Endothelial cell of umbilical vein (primary cell): ENCODE data around the gene TGM1. TPM values are rescaled to one million over a fixed set of nuclear protein-coding genes. Genes with fewer than 3 reads are reported as not detected.

Experiments
- BruUV-seq: library from RNA; stranded (reverse); fragments of 400-500 nt; replicated peaks from 2 replicates; lab custom pipeline; 2021; lab: Mats Ljungman, UMichigan
- CTCF ChIA-PET: fragments of 300-600, 350-600 bp; sonication (Branson Sonifier 250); formaldehyde crosslinking; loops from one replicate; lab custom pipeline; 2021; ENCODE audit warnings: antibody characterized with exemption, inconsistent platforms; lab: Charles Lee
- POLR2A ChIA-PET: fragments of 300-600, 350-600 bp; sonication (Branson Sonifier 250); formaldehyde crosslinking; loops from one replicate; lab custom pipeline; 2021; ENCODE audit warnings: antibody characterized with exemption, inconsistent platforms; lab: Charles Lee
- DNase-seq: peaks from one replicate; pipeline ENCODE4 v3.0.0-alpha.2; 2011; ENCODE audit warnings: low read depth, low spot score
- FAIRE-seq: peaks from 2 replicates; lab custom pipeline; 2011; peaks lifted over from hg19 to GRCh38; lab: Jason Lieb, UNC
- H2AFZ ChIP-seq: 2 replicates; pipeline ENCODE4 v1.6.0; 2012; ENCODE audit warnings: low read depth, low read length, control low read depth, inconsistent platforms
- H3K27ac ChIP-seq: 2 replicates; pipeline ENCODE4 v1.5.1; 2011; ENCODE audit warnings: low read depth, mild to moderate bottlenecking, control low read depth, low read length, moderate library complexity; ENCODE audit not compliant: insufficient read depth
- H3K27me3 ChIP-seq, 2 experiments: 2 replicates each; pipeline versions ENCODE4 v1.6.0 to v1.6.1; 2011; ENCODE audit warnings: low read length in 2 of 2, mixed read lengths in 1 of 2; ENCODE audit not compliant: control insufficient read depth in 2 of 2, insufficient read depth in 2 of 2
- H3K36me3 ChIP-seq, 2 experiments: 2 replicates in 1 of 2; 3 replicates in 1 of 2; pipeline ENCODE4 v1.5.1; 2011; ENCODE audit warnings: low read length in 2 of 2, mild to moderate bottlenecking in 1 of 2, moderate library complexity in 1 of 2; ENCODE audit not compliant: control insufficient read depth in 2 of 2, insufficient read depth in 2 of 2; ENCODE audit errors: extremely low read depth in 1 of 2
- H3K4me1 ChIP-seq: 3 replicates; pipeline ENCODE4 v1.5.1; 2011; ENCODE audit warnings: mild to moderate bottlenecking, low read length; ENCODE audit not compliant: control insufficient read depth, insufficient read depth; ENCODE audit errors: extremely low read depth
- H3K4me2 ChIP-seq: 2 replicates; pipeline ENCODE4 v1.6.1; 2011; ENCODE audit warnings: low read length, control low read depth, mixed read lengths; ENCODE audit not compliant: insufficient read depth
- H3K4me3 ChIP-seq, 3 experiments: fragments of 200-600 bp in 1 of 3; sonication (generic), shearing (Covaris generic) in 1 of 3; replicated peaks in 1 of 3; 2 replicates each; pipeline ENCODE4 v1.5.1; 2011 to 2016; ENCODE audit warnings: control low read depth in 3 of 3, low read length in 3 of 3, mild to moderate bottlenecking in 2 of 3, inconsistent platforms in 1 of 3, low read depth in 1 of 3, moderate library complexity in 1 of 3; ENCODE audit not compliant: insufficient read depth in 1 of 3
- H3K79me2 ChIP-seq: 2 replicates; pipeline ENCODE4 v1.6.0; 2012; ENCODE audit warnings: low read length, inconsistent platforms; ENCODE audit not compliant: control insufficient read depth, insufficient read depth
- H3K9ac ChIP-seq: replicated peaks from 2 replicates; pipeline ENCODE3; 2011; ENCODE audit warnings: low read length, control low read depth; ENCODE audit not compliant: insufficient read depth; ENCODE audit errors: extremely low read depth
- H3K9me1 ChIP-seq: replicated peaks from 3 replicates; pipeline ENCODE4 v1.6.0; 2011; ENCODE audit warnings: mild to moderate bottlenecking, low read length; ENCODE audit not compliant: control insufficient read depth, insufficient read depth; ENCODE audit errors: extremely low read depth
- H3K9me3 ChIP-seq: replicated peaks from 2 replicates; pipeline ENCODE4 v1.5.1; 2012; ENCODE audit warnings: low read length, inconsistent platforms; ENCODE audit not compliant: control insufficient read depth, insufficient read depth
- H4K20me1 ChIP-seq: replicated peaks from 2 replicates; pipeline ENCODE3; 2011; ENCODE audit warnings: mild to moderate bottlenecking, low read length; ENCODE audit not compliant: control insufficient read depth, insufficient read depth; ENCODE audit errors: extremely low read depth
- GATA2 ChIP-seq: IDR thresholded peaks from 2 replicates; pipeline ENCODE4 v1.7.0; 2011; ENCODE audit warnings: low read depth, mild to moderate bottlenecking, moderate library complexity, mixed read lengths, low read length; ENCODE audit not compliant: insufficient read length, insufficient read depth
- JUN ChIP-seq: IDR thresholded peaks from 2 replicates; pipeline ENCODE4 v1.6.1; 2011; ENCODE audit warnings: borderline replicate concordance, low read depth; ENCODE audit not compliant: insufficient read length, insufficient read depth
- MAX ChIP-seq: IDR thresholded peaks from 2 replicates; pipeline ENCODE4 v1.6.1; 2011; ENCODE audit not compliant: insufficient read depth, insufficient read length
- POLR2AphosphoS5 ChIP-seq: IDR thresholded peaks from 2 replicates; pipeline ENCODE4 v1.6.1; 2012; ENCODE audit warnings: low read depth, mild to moderate bottlenecking, control low read depth, low read length, moderate library complexity; ENCODE audit not compliant: insufficient read depth
- dilution Hi-C: fragments of 300-500 bp; cut with MboI; formaldehyde crosslinking; loops from one replicate; pipeline ENCODE4 v1.15.0; 2019; ENCODE audit warnings: low sequenced_read_pairs; ENCODE audit not compliant: extremely low pct_ligation_motif_present
- intact Hi-C: fragments of 100-400 bp; cut with micrococcal nuclease; formaldehyde crosslinking; loops from one replicate; pipeline ENCODE4 v1.10.0; 2022
- polyA plus RNA-seq, 4 experiments: library from polyadenylated mRNA; depleted of rRNA in 3 of 4; stranded (reverse) in 3 of 4; unstranded in 1 of 4; fragments of >200 nt; gene quantifications; 2 replicates each; pipeline versions ENCODE4 v1.2.1 to v1.2.3, GENCODE V29; 2011 to 2012; ENCODE audit warnings: missing spikeins in 1 of 4
- total RNA-seq: library from RNA; stranded (reverse); gene quantifications from 2 replicates; pipeline ENCODE4 v1.2.3, GENCODE V29; 2021

Gene TGM1
- total and polyA plus RNA-seq, 2 donors (not counting 3 experiments of a cell fraction or from before 2014, with no cell fraction given): 1.0 to 3.4 TPM

GRCh38 chr14:24278424-24278823 is 15.4 kb upstream of the TGM1 start:
- no peak for TF ChIP-seq GATA2
- TF ChIP-seq JUN: no peak
- no peak for TF ChIP-seq POLR2AphosphoS5
- Histone ChIP-seq H3K9me1 (no peaks in the 10 kb centered on the region), H3K4me2 (no peak overlapping the region), H2AFZ (no peak overlapping the region), H3K9me3 (no peaks in the 10 kb centered on the region), H3K9ac (no peak overlapping the region), H3K27ac (no peak overlapping the region), H3K27me3 (no peaks in the 10 kb centered on the region), H3K79me2 (no peaks in the 10 kb centered on the region), H3K4me3 (no peak overlapping the region), H4K20me1 (no peaks in the 10 kb centered on the region), H3K4me1 (no peaks in the 10 kb centered on the region), H3K36me3 (no peaks in the 10 kb centered on the region)
- FAIRE-seq (no peak), DNase-seq (no peak)
- dilution Hi-C loops: no loop called here
- ChIA-PET CTCF (interaction anchor here (0.9 to 2.2 kb wide), 2 partner anchors 18 to 21 kb away, joined by 3 to 6 read pairs; partner anchors contain the start of genes DHRS1 and NOP9), POLR2A (interaction anchor here (0.6 kb wide), 1 partner anchor 35 kb away, joined by 8 read pairs; no protein-coding TSS in a partner anchor)
- intact Hi-C loops: no loop called here
- BruUV-seq: no TSS peak

- no peak for DNase-seq
- no peaks in the 10 kb centered on the region for H3K27me3 ChIP-seq
- H4K20me1 ChIP-seq: no peaks in the 10 kb centered on the region
- no peak for FAIRE-seq
- no TSS peak for BruUV-seq
- H3K36me3 ChIP-seq: no peaks in the 10 kb centered on the region
- H3K4me1 ChIP-seq: no peaks in the 10 kb centered on the region
- no peak overlapping the region for H3K9ac ChIP-seq
- ChIA-PET CTCF (interaction anchor here (0.9 to 1.0 kb wide), 3 partner anchors 19 to 30 kb away, joined by 3 to 4 read pairs (median 3); partner anchors contain the start of gene CIDEB), POLR2A (interaction anchor here (0.6 kb wide), 1 partner anchor 34 kb away, joined by 8 read pairs; no protein-coding TSS in a partner anchor)
- no peak overlapping the region for H3K4me3 ChIP-seq
- dilution Hi-C loops (no loop called here), intact Hi-C loops (no loop called here)
- no peaks in the 10 kb centered on the region for H3K79me2 ChIP-seq
- H3K27ac ChIP-seq: no peak overlapping the region
- H3K4me2 ChIP-seq: no peak overlapping the region
- TF ChIP-seq MAX: no peak
- no peaks in the 10 kb centered on the region for H3K9me3 ChIP-seq
- H3K9me1 ChIP-seq: no peaks in the 10 kb centered on the region
- no peak overlapping the region for H2AFZ ChIP-seq
These were observed 14.8 kb upstream of the TGM1 start for GRCh38 chr14:24277606-24278321.
